Activated naive CD8-positive, alpha-beta T cell treated with anti-CD3 and anti-CD28 coated beads for 36 hours (primary cell): ENCODE data around the gene MSMP. TPM values are rescaled to one million over a fixed set of nuclear protein-coding genes. Genes with fewer than 3 reads are reported as not detected.

Source experiments
- DNase-seq: peaks from one replicate; pipeline ENCODE4 v3.0.0; 2021
- H3K27ac Mint-ChIP-seq: one replicate; pipeline ENCODE4 v1.8.0; 2022; ENCODE audit warnings: mild to moderate bottlenecking, moderate library complexity, mixed read lengths
- H3K27me3 Mint-ChIP-seq: one replicate; pipeline ENCODE4 v1.8.0; 2022; ENCODE audit warnings: mild to moderate bottlenecking, mixed read lengths
- H3K36me3 Mint-ChIP-seq: one replicate; pipeline ENCODE4 v1.8.0; 2021; ENCODE audit warnings: mild to moderate bottlenecking, mixed read lengths
- H3K4me1 Mint-ChIP-seq: one replicate; pipeline ENCODE4 v1.8.0; 2021; ENCODE audit warnings: mixed read lengths
- H3K4me3 Mint-ChIP-seq: one replicate; pipeline ENCODE4 v1.8.0; 2022; ENCODE audit warnings: mild to moderate bottlenecking, moderate library complexity, mixed read lengths
- H3K9me3 Mint-ChIP-seq: one replicate; pipeline ENCODE4 v1.8.0; 2022; ENCODE audit warnings: mixed read lengths
- total RNA-seq, 2 experiments: library from RNA; stranded (reverse); gene quantifications; one replicate each; pipeline ENCODE4 v1.2.3, GENCODE V29; 2021

The MSMP gene, protein sequence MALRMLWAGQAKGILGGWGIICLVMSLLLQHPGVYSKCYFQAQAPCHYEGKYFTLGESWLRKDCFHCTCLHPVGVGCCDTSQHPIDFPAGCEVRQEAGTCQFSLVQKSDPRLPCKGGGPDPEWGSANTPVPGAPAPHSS
- under 1 TPM in 1 of 2 experiments, not detected in 1; 0.94 TPM for total RNA-seq

DNA sequence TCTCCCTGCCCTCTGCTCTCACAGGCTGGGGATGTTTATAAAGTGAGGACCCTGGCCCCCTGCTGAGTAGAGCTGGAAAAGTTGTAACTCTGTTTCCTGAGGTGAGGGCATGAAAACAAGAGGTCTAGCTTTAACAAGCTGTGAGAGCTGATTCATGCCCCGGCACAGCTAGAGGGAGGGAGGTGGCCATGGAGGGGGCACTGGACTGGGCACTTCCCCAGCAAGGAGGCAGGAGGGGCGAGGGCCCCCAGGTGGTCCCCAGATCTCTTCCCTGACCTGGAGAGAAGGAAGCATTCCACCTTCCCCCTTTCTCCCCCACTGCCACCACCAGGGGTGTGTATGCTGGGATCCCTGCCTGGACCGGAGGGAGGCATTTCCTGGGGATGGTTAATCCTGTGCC is at the start of gene MSMP:
Gene MSMP (minus strand): TSS at position 13 of the 400 bp plus-strand sequence. CDS start 147 bp downstream, outside the sequence.
- H3K27ac Mint-ChIP-seq = peak within 1 kb of the TSS; percentile 12
- no peaks in the 10 kb centered on the region for H3K27me3 Mint-ChIP-seq
- no peak for DNase-seq
- peaks cover 29% of the 10 kb centered on the region for H3K4me1 Mint-ChIP-seq
- H3K4me3 Mint-ChIP-seq = no peak within 1 kb of the TSS
- peaks cover 15% of the 10 kb centered on the region for H3K36me3 Mint-ChIP-seq
- no peaks in the 10 kb centered on the region for H3K9me3 Mint-ChIP-seq

DNA sequence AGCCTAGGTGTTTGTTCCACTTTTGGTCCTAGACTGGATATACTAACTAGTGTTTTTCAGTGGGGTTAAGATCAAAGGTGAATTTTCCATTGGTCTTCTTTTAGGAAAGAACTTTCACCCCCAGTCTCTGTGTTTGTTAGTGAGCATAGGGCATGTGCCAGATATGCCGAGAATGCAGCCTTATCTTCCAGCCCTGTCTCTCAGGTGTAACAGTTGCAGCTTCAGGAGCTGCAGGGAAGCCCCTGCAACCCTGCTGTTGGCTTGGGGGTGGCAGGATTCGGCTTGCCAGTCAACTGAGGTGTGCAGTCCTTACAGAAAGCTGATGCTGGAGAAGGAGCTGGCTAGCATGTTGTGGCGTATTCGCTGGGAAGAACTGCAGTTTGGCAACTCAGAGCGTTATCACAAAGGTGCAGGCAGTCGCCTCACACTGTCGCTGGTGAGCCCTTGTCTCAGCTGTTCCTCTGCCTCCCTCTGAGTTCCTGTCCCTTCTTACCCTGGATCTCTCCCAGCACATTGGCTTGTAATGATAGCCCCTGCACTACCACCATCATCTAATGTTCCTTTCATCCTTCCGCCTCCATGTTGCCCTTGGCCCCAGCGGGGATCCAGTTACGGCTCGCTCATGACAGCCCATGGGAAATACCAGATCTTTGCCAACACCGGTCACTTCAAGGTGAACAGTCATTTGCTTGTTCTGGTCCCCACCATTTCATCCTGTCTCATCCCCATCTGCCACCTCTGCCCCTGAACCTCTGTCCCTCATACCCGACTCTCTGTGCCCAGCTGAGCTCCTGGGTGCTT is 47.5 kb upstream of the MSMP start:
- Mint-ChIP-seq H3K4me3 (no peak overlapping the region), H3K27me3 (no peaks in the 10 kb centered on the region), H3K9me3 (no peaks in the 10 kb centered on the region), H3K27ac (no peak overlapping the region), H3K36me3 (peaks cover 12% of the 10 kb centered on the region), H3K4me1 (peaks cover 7% of the 10 kb centered on the region)
- DNase-seq = no peak

DNA sequence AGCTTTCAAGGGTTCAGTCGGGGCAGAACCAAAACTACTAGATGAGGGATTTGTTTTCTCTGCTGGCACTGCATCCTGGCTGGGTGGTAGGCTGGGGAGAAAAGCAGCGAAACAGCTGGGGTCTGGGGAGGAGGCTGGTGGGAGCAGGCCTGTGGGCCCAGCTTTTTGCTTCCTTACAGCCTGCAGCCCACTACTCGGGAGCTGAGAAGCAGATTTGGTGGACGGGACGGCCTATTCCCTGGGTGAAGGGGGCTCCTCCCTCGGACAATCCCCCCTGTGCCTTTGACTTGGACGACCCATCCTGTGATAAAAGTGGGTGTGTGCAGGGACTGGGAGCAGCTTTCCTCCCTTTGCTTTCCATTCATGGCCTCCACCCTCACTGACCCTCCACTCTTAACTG is 46.5 kb upstream of the MSMP start:
- Mint-ChIP-seq H3K9me3 (no peaks in the 10 kb centered on the region), H3K36me3 (peaks cover 10% of the 10 kb centered on the region), H3K4me3 (no peak overlapping the region), H3K27ac (no peak overlapping the region), H3K27me3 (no peaks in the 10 kb centered on the region), H3K4me1 (peaks cover 7% of the 10 kb centered on the region)
- no peak for DNase-seq

DNA sequence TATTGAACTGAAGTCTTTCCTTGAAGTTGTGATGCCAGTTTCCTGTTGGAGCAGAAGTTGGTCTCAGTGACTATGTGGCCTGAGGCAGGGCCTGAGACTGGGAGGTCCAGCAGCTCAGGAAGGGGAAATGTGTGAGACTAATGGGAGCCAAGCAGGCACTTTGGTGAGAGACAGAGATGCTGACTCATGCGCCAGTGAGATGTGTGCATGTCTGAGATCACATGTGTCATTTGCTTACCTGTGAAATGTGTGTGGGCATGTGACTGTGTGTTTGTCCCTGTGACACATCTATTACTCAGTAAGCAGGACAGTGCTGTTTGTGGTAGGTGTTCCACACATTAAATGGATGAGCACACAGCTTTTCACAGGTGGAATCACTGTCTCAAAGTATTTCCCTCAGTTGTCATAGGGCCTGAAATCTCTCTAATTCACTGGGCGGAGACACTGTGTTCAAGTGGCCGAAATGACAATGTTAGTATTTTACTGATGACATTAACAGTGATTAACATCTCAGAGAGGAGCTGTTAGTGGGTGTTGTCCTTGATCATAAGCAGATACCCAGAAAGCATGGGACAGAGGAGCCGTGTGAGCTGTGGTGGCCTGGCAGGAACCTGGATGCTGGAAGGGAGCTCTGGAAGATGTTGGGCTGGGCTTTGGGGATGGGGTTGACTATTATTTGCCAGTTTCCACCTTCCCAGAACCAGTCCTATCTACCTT is 44.7 kb upstream of the MSMP start:
- no peaks in the 10 kb centered on the region for H3K27me3 Mint-ChIP-seq
- peaks cover 12% of the 10 kb centered on the region for H3K36me3 Mint-ChIP-seq
- H3K4me3 Mint-ChIP-seq = no peak overlapping the region
- peaks cover 11% of the 10 kb centered on the region for H3K4me1 Mint-ChIP-seq
- H3K9me3 Mint-ChIP-seq = no peaks in the 10 kb centered on the region
- H3K27ac Mint-ChIP-seq = no peak overlapping the region
- no peak for DNase-seq

DNA sequence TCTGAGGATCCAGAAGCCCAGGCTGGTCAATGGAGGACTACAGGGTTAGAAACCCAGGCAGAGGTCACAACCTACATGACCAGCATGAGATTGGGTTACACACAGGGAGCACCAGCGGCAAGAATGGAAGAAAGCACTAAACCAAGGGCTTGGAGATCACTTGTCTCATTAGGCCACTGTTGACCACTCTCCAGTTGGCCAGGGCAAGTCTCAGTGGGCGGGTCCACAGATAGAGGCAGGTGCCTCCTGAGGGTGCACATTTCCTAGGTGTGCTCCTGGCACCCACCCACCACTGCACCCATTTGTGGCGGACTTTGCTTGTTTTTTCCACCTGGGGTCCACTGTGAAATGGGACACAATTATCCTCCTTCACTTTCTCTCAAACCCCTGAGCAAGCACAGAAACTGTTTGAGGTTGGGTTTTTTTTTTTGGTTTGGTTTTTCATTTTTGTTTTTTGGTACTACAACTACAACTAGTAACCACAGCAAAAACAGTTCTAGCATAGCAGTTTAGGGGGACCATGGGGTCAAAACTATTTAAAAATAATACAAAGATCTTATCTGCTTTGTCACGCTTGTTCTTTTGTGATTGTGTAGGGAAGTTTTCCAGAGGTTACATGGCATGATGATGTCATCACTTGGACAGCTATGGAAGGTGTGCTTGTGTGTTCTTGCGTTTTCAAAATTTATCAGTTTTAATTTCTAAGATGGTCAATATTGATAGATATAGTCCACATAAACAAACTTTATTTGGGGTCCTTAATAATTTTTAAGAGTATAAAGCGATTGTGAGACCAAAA is 43.4 kb upstream of the MSMP start:
- Mint-ChIP-seq H3K4me1 (peaks cover 11% of the 10 kb centered on the region), H3K36me3 (peaks cover 11% of the 10 kb centered on the region), H3K27ac (no peak overlapping the region), H3K4me3 (no peak overlapping the region), H3K9me3 (no peaks in the 10 kb centered on the region), H3K27me3 (no peaks in the 10 kb centered on the region)
- no peak for DNase-seq

DNA sequence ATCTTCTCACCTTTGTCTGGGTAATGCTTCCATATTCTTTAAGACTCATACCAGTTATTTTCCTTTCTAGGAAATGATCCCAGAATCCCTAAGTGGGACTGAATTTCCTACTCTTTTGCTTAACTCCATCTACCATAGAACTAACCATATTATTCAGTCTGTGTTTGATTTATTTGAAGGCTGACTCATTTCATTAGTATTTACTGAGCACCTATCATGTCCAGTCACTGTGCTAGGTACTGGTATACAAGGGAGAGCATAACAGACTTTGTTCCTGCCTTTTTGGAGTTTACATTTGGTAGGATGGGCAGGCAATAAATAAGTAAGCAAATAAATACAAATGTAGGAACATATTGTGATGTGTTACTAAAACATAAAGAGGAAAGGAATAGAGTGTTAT is 41.6 kb upstream of the MSMP start:
- Mint-ChIP-seq H3K4me1 (peaks cover 11% of the 10 kb centered on the region), H3K27ac (no peak overlapping the region), H3K36me3 (peaks cover 5% of the 10 kb centered on the region), H3K9me3 (no peaks in the 10 kb centered on the region), H3K27me3 (no peaks in the 10 kb centered on the region), H3K4me3 (no peak overlapping the region)
- no peak for DNase-seq

DNA sequence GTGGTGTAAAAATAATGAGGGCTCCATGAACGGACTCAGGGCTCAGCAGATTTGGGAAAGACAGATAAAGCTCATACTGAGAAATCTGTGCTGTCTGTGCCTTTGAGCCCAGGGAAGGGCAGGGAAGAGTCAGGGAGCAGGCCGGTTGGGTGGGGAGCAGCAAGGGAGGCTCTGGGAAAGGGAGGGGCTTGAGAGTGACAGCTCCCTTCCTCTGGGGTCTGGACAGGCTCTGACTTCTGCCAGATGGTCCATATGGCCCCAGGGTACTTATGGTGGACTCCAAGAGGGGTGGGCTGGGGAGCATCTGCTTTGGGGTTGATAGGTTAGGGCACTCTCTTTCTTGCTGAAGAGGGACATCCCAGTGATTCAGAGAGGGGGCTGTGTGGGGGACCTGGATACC is 39.4 kb upstream of the MSMP start:
- no peaks in the 10 kb centered on the region for H3K27me3 Mint-ChIP-seq
- DNase-seq = no peak
- H3K27ac Mint-ChIP-seq = peak overlapping the region; percentile 3
- H3K4me3 Mint-ChIP-seq = no peak overlapping the region
- H3K9me3 Mint-ChIP-seq = no peaks in the 10 kb centered on the region
- H3K36me3 Mint-ChIP-seq = peaks cover 2% of the 10 kb centered on the region
- peaks cover 7% of the 10 kb centered on the region for H3K4me1 Mint-ChIP-seq

DNA sequence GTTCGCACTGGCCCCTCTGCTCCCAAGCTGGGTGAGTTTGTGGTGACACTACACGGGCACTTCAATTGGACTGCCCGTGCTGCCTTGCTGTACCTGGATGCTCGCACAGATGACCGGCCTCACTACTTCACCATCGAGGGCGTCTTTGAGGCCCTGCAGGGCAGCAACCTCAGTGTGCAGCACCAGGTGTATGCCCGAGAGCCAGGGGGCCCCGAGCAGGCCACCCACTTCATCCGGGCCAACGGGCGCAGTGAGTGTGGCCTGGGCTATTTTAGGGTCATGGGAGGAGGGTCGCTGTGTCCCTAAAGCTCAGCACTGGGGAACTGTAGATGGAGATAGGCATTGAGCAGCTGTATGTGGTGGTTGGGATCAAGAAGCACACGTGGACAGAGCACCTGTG is 38.8 kb upstream of the MSMP start:
- Mint-ChIP-seq H3K27ac (peak overlapping the region; percentile 3), H3K9me3 (no peaks in the 10 kb centered on the region), H3K27me3 (no peaks in the 10 kb centered on the region), H3K4me3 (no peak overlapping the region), H3K4me1 (peaks cover 5% of the 10 kb centered on the region), H3K36me3 (peaks cover 2% of the 10 kb centered on the region)
- no peak for DNase-seq

DNA sequence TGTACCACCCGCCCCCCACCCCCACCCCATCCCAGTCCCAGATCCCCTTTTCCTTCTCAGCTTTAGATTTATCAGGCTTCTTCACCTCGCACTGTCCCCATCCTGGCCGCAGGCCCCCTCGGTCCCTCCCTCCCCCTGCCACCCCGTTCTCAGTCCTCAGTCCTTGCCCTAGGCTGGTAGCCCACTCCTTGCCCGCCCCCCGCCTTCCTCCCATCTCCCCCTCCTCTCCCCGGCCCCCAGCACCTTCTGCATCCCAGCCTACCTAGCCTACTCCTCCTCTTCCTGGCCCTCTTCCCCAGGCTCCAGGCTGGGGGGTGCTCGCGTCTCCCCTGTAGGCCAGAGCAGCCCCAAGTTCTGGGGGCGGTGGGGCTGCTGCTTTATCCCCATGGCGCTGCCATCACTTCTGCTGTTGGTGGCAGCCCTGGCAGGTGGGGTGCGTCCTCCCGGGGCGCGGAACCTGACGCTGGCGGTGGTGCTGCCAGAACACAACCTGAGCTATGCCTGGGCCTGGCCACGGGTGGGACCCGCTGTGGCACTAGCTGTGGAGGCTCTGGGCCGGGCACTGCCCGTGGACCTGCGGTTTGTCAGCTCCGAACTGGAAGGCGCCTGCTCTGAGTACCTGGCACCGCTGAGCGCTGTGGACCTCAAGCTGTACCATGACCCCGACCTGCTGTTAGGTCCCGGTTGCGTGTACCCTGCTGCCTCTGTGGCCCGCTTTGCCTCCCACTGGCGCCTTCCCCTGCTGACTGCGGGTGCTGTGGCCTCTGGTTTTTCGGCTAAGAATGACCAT is 38.1 kb upstream of the MSMP start:
- Mint-ChIP-seq H3K27ac (no peak overlapping the region), H3K27me3 (no peaks in the 10 kb centered on the region)

DNA sequence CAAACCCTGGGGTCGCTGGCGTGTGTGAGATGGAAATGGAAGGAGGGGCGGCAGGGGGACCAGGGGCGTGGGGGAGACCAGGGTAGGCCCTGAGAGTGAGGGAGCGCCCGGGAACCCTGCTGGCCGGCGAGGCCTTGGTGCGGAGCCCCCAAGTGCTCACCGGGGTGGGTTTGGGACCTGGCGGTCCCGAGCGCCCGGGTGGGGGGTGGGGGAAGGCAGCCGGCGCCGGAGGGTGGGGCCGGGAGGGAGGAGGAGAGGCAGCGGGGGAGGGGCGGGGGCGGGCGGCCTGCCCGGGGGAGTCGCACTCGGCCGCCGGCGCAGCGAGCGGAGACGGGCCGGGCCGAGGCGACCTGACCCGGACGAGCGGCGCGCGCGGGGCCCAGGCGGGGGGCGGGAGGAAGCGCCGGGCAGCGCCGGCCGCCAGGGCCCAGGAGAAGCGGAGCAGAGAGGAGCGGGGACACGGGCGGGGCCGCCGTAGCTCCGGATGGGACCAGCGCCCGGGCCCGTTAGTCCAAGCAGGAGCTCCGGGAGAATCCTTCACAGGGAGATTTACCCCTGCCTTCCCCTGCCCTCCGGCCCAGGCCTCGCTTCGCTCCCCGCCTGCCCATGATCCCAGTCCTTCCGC is 37.3 kb upstream of the MSMP start, which contains the start of gene NPR2:
Gene NPR2 (plus strand): TSS at position 295 of the 625 bp plus-strand sequence. CDS start 818 bp downstream, outside the sequence.
- Mint-ChIP-seq H3K4me1 (peaks cover 4% of the 10 kb centered on the region), H3K36me3 (peaks cover 4% of the 10 kb centered on the region), H3K27me3 (no peaks in the 10 kb centered on the region), H3K4me3 (no peak within 1 kb of the TSS), H3K9me3 (no peaks in the 10 kb centered on the region), H3K27ac (no peak within 1 kb of the TSS)
- DNase-seq = no peak

More for the DNA sequence above, 38.1 kb upstream of the MSMP start:
- peaks cover 2% of the 10 kb centered on the region for H3K36me3 Mint-ChIP-seq
- no peaks in the 10 kb centered on the region for H3K9me3 Mint-ChIP-seq
- peaks cover 4% of the 10 kb centered on the region for H3K4me1 Mint-ChIP-seq
- DNase-seq = no peak
- no peak overlapping the region for H3K4me3 Mint-ChIP-seq

DNA sequence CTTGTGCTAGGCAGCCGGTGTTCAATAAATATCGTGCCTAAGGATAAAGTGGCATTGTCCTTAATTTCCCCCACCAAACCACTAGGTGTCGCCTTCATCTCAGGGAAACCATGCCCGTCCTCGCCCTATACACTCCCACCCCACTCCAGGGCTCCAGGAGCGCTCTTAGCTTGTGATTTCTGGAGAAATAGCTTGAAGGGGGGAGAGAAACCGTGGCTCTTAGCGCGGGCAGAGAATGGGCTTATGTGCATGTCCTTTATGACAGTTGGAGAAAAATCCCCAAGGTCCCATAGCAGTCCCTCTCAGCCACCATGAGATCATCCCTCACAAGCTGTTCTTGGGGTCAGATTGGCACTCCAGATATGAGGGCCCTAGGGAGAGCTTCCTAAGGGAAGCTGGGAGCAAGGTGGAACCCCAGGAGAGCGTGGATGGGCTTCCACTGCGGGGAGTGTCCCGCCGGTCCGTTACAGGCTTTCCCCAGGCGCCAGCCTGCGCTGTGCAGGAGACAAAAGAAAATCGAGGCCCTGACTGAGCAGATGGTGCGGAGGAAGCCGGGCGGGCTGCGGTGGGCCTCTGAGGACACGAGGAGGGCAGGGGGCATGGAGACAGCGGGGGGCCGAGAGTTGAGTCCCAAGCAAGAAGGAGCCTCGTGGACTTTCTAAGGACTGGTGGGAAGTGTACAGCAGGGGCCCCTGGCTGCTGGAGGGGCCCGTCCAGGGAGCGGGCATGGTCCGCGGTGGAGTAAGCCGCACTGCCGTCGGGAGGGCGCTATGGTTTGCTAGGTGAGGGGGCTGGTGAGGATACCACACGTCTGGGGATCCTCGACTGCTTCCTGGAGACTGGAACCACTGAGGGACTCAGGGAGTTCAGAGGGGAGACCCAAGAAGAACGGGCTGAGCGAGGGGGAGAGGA is 36.6 kb upstream of the MSMP start:
- DNase-seq = peak; percentile 42
- Mint-ChIP-seq H3K27me3 (no peaks in the 10 kb centered on the region), H3K9me3 (no peaks in the 10 kb centered on the region), H3K4me3 (no peak overlapping the region), H3K4me1 (peaks cover 4% of the 10 kb centered on the region), H3K36me3 (peaks cover 4% of the 10 kb centered on the region), H3K27ac (no peak overlapping the region)

DNA sequence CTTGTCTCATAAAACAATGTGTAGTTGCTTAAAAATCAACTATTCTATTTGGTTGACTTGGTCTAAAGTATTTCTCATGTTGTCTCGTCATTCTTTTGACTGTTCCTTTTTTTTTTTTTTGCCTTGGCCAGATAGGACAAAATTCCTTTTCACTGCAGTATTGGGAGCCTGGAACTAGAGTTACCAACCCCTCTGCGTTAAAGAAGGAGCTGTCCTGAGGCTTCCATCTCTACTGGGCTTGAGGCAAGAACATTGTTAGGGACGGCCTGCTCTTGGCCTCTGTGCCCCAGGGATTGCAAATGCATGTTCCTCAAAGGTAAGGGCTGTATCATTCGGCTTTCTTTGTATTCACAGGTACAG is 35.9 kb upstream of the MSMP start:
- H3K36me3 Mint-ChIP-seq = peaks cover 2% of the 10 kb centered on the region
- H3K27me3 Mint-ChIP-seq = no peaks in the 10 kb centered on the region
- H3K27ac Mint-ChIP-seq = no peak overlapping the region

DNA sequence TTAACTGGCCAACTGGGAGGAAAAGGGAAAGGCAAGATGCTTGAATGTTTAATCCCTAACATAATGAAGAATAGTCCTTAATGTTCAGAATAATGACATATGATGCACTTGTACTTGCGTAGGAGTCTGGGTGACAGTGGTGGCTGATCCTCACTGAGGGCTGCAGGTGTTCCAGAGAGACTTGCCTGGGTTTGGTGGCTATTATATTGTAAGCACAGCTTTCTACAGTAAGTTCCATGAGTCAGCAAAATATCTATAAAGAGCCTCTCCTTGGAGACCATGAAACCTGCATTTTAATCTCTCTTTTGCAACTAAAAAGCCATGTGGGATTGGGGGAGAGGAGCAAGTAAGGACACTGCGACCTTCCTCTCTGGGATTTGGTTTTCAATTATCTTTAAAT is 35.5 kb upstream of the MSMP start:
- H3K9me3 Mint-ChIP-seq = no peaks in the 10 kb centered on the region
- no peak for DNase-seq
- H3K4me1 Mint-ChIP-seq = peaks cover 4% of the 10 kb centered on the region
- peaks cover 2% of the 10 kb centered on the region for H3K36me3 Mint-ChIP-seq
- H3K27me3 Mint-ChIP-seq = no peaks in the 10 kb centered on the region
- no peak overlapping the region for H3K27ac Mint-ChIP-seq
- H3K4me3 Mint-ChIP-seq = no peak overlapping the region

More for the DNA sequence above, 35.9 kb upstream of the MSMP start:
- no peak overlapping the region for H3K4me3 Mint-ChIP-seq
- DNase-seq = no peak
- H3K4me1 Mint-ChIP-seq = peaks cover 4% of the 10 kb centered on the region
- H3K9me3 Mint-ChIP-seq = no peaks in the 10 kb centered on the region
